DND-41 (cell line): Measurements from ENCODE around the gene ABI3BP.

Experiments
- ATAC-seq: fragments of 200-7000 bp; cut with Tn5 transposase; 3 replicates; pipeline ENCODE4 v1.9.1; 2021; ENCODE audit warnings: low read depth; ENCODE audit not compliant: insufficient read depth
- DNase-seq: peaks from one replicate; pipeline ENCODE4 v3.0.0-alpha.2; 2020
- H2AFZ ChIP-seq: 2 replicates; pipeline ENCODE4 v1.6.0; 2012; ENCODE audit warnings: low read depth, low read length
- H3K27ac ChIP-seq: 2 replicates; pipeline ENCODE4 v1.5.1; 2012; ENCODE audit warnings: low read length, inconsistent platforms
- H3K27me3 ChIP-seq: fragments of 200-600 bp; sonication (generic); 2 replicates; pipeline ENCODE4 v1.6.0; 2012; ENCODE audit warnings: low read length, mild to moderate bottlenecking, inconsistent platforms; ENCODE audit not compliant: insufficient read depth, poor library complexity
- H3K36me3 ChIP-seq: 2 replicates; pipeline ENCODE4 v1.5.1; 2012; ENCODE audit warnings: low read length, inconsistent platforms; ENCODE audit not compliant: insufficient read depth
- H3K4me1 ChIP-seq: 2 replicates; pipeline ENCODE4 v1.5.1; 2012; ENCODE audit warnings: mild to moderate bottlenecking, low read length; ENCODE audit not compliant: insufficient read depth
- H3K4me2 ChIP-seq: 2 replicates; pipeline ENCODE4 v1.6.0; 2012; ENCODE audit warnings: mild to moderate bottlenecking, moderate library complexity, low read length, inconsistent platforms; ENCODE audit not compliant: insufficient read depth
- H3K4me3 ChIP-seq, 2 experiments: fragments of 200-600 bp in 1 of 2; shearing (Covaris generic) in 1 of 2; 2 replicates each; pipeline ENCODE4 v1.5.1; 2012 to 2016; ENCODE audit warnings: inconsistent platforms in 2 of 2, low read length in 2 of 2, mild to moderate bottlenecking in 2 of 2, low read depth in 1 of 2, moderate library complexity in 1 of 2
- H3K79me2 ChIP-seq: 2 replicates; pipeline ENCODE4 v1.6.0; 2012; ENCODE audit warnings: low read length, inconsistent platforms; ENCODE audit not compliant: insufficient read depth
- H3K9ac ChIP-seq: 2 replicates; pipeline ENCODE4 v1.6.0; 2012; ENCODE audit warnings: low read depth, mild to moderate bottlenecking, inconsistent platforms, low read length, moderate library complexity
- H3K9me3 ChIP-seq: 2 replicates; pipeline ENCODE4 v1.5.1; 2012; ENCODE audit warnings: low read length, moderate library complexity, mild to moderate bottlenecking, inconsistent platforms; ENCODE audit not compliant: insufficient read depth, severe bottlenecking
- H4K20me1 ChIP-seq: 2 replicates; pipeline ENCODE4 v1.6.0; 2012; ENCODE audit warnings: low read length; ENCODE audit not compliant: insufficient read depth
- EZH2 ChIP-seq: IDR thresholded peaks from 3 replicates; pipeline ENCODE4 v1.6.1; 2012; ENCODE audit warnings: borderline replicate concordance, low read depth, mild to moderate bottlenecking, moderate library complexity, low read length, inconsistent platforms; ENCODE audit not compliant: severe bottlenecking
- TF ChIP-seq, protein P1 (sequence below): IDR thresholded peaks from 2 replicates; pipeline ENCODE4 v1.5.1; 2012; ENCODE audit warnings: borderline replicate concordance, low read length, moderate library complexity, mild to moderate bottlenecking; ENCODE audit not compliant: poor library complexity, severe bottlenecking; ENCODE audit errors: extremely low read depth

ABI3BP gene

GRCh38 chr3:100912976-100913545 is 80.2 kb downstream of the ABI3BP start:
- TF ChIP-seq, protein P1, sequence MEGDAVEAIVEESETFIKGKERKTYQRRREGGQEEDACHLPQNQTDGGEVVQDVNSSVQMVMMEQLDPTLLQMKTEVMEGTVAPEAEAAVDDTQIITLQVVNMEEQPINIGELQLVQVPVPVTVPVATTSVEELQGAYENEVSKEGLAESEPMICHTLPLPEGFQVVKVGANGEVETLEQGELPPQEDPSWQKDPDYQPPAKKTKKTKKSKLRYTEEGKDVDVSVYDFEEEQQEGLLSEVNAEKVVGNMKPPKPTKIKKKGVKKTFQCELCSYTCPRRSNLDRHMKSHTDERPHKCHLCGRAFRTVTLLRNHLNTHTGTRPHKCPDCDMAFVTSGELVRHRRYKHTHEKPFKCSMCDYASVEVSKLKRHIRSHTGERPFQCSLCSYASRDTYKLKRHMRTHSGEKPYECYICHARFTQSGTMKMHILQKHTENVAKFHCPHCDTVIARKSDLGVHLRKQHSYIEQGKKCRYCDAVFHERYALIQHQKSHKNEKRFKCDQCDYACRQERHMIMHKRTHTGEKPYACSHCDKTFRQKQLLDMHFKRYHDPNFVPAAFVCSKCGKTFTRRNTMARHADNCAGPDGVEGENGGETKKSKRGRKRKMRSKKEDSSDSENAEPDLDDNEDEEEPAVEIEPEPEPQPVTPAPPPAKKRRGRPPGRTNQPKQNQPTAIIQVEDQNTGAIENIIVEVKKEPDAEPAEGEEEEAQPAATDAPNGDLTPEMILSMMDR, result no peak
- no peak for TF ChIP-seq EZH2
- H3K4me3 ChIP-seq, result no peak overlapping the region
- no peaks in the 10 kb centered on the region for H3K4me1 ChIP-seq
- no peak overlapping the region for H3K27ac ChIP-seq
- no peaks in the 10 kb centered on the region for H3K9me3 ChIP-seq
- H2AFZ ChIP-seq, result no peak overlapping the region
- no peaks in the 10 kb centered on the region for H4K20me1 ChIP-seq
- ATAC-seq, result no peak
- no peaks in the 10 kb centered on the region for H3K27me3 ChIP-seq
- no peak for DNase-seq
- no peak overlapping the region for H3K4me2 ChIP-seq
- H3K9ac ChIP-seq, result no peak overlapping the region
- H3K79me2 ChIP-seq, result no peaks in the 10 kb centered on the region
- no peaks in the 10 kb centered on the region for H3K36me3 ChIP-seq

DNA sequence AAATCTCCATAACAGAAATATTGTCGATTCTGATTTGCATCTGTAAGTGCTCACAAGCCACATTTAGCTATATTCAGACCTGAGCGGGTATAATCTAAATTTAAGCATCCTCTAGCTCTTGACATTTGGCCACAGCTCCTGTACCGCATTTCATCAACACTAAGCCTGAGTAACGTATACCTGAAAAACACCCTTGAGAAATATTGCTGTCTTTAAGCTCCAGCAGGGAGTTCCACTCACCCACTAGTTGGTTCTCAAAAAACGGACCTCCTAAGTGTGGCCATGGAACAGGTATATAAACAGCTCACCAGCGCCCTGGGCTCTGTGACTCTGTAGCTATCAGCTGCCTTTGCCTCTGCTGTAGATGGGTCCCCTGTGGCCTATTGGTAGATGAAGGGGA is 80.7 kb downstream of the ABI3BP start:
- no peak overlapping the region for H3K4me2 ChIP-seq
- no peak for ATAC-seq
- H3K79me2 ChIP-seq, result no peaks in the 10 kb centered on the region
- no peak overlapping the region for H3K4me3 ChIP-seq
- H3K4me1 ChIP-seq, result no peaks in the 10 kb centered on the region
- H3K9ac ChIP-seq, result no peak overlapping the region
- no peaks in the 10 kb centered on the region for H3K36me3 ChIP-seq
- TF ChIP-seq, protein P1, result no peak
- no peak for TF ChIP-seq EZH2
- DNase-seq, result no peak
- H4K20me1 ChIP-seq, result no peaks in the 10 kb centered on the region
- H3K27ac ChIP-seq, result no peak overlapping the region
- no peaks in the 10 kb centered on the region for H3K9me3 ChIP-seq
- no peaks in the 10 kb centered on the region for H3K27me3 ChIP-seq
- H2AFZ ChIP-seq, result no peak overlapping the region

- Histone ChIP-seq H3K36me3 (no peaks in the 10 kb centered on the region), H3K4me3 (no peak overlapping the region), H3K4me1 (no peaks in the 10 kb centered on the region), H3K9me3 (no peaks in the 10 kb centered on the region), H2AFZ (no peak overlapping the region), H4K20me1 (no peaks in the 10 kb centered on the region), H3K9ac (no peak overlapping the region), H3K79me2 (no peaks in the 10 kb centered on the region), H3K4me2 (no peak overlapping the region), H3K27ac (no peak overlapping the region), H3K27me3 (no peaks in the 10 kb centered on the region)
- ATAC-seq (no peak), DNase-seq (no peak)
- no peak for TF ChIP-seq EZH2
- TF ChIP-seq, protein P1, result no peak
Measured at GRCh38 chr3:100911956-100912355, 81.3 kb downstream of the ABI3BP start.

GRCh38 chr3:100910986-100911385 is 82.2 kb downstream of the ABI3BP start:
- Histone ChIP-seq H3K36me3 (no peaks in the 10 kb centered on the region), H3K27me3 (no peaks in the 10 kb centered on the region), H3K9me3 (no peaks in the 10 kb centered on the region), H3K9ac (no peak overlapping the region), H3K27ac (no peak overlapping the region), H3K4me2 (no peak overlapping the region), H2AFZ (no peak overlapping the region), H3K4me3 (no peak overlapping the region), H4K20me1 (no peaks in the 10 kb centered on the region), H3K79me2 (no peaks in the 10 kb centered on the region), H3K4me1 (no peaks in the 10 kb centered on the region)
- DNase-seq (no peak), ATAC-seq (no peak)
- TF ChIP-seq EZH2, result no peak
- TF ChIP-seq, protein P1, result no peak
